ENCODE data around the gene ZBTB45.

ZBTB45 gene

GRCh38 chr19:58519355-58520256 lies at the start of gene ZBTB45:
ZBTB45 (minus strand) TSS chr19:58519810; CDS start chr19:58517673, 2,137 bp downstream.
- peak; percentile 98 for DNase-seq

- DNase-seq: no peak
Observed at GRCh38 chr19:58568453-58569130, 49.0 kb upstream of the ZBTB45 start.

- no peak for DNase-seq
Observed at GRCh38 chr19:58566989-58567388, 47.4 kb upstream of the ZBTB45 start.

GRCh38 chr19:58563823-58564222 lies 44.2 kb upstream of the ZBTB45 start:
- DNase-seq: no peak

GRCh38 chr19:58563034-58563573 lies 43.5 kb upstream of the ZBTB45 start:
- DNase-seq: no peak

GRCh38 chr19:58562122-58563033 lies 42.8 kb upstream of the ZBTB45 start:
- no peak for DNase-seq

GRCh38 chr19:58561373-58562121 lies 41.9 kb upstream of the ZBTB45 start:
- no peak for DNase-seq

GRCh38 chr19:58560921-58561320 lies 41.3 kb upstream of the ZBTB45 start:
- DNase-seq: no peak

- no peak for DNase-seq
Observed at GRCh38 chr19:58560007-58560887, 40.6 kb upstream of the ZBTB45 start.

- no peak for DNase-seq
Observed at GRCh38 chr19:58559275-58560006, 39.8 kb upstream of the ZBTB45 start.

- no peak for DNase-seq
Observed at GRCh38 chr19:58558623-58559274, 39.1 kb upstream of the ZBTB45 start.

- no peak for DNase-seq
Observed at GRCh38 chr19:58558066-58558622, 38.5 kb upstream of the ZBTB45 start, which contains the start of gene UBE2M. UBE2M (minus strand) TSS chr19:58558611; CDS start chr19:58558381, 230 bp downstream.

GRCh38 chr19:58557221-58558065 lies 37.8 kb upstream of the ZBTB45 start:
- no peak for DNase-seq

- no peak for DNase-seq
Observed at GRCh38 chr19:58556622-58557220, 37.1 kb upstream of the ZBTB45 start.

GRCh38 chr19:58555920-58556621 lies 36.5 kb upstream of the ZBTB45 start:
- no peak for DNase-seq

GRCh38 chr19:58555369-58555885 lies 35.8 kb upstream of the ZBTB45 start:
- no peak for DNase-seq
